Smooth muscle cell (in vitro differentiated cells): Measurements from ENCODE around the gene PMM2. TPM values are rescaled to one million over a fixed set of nuclear protein-coding genes. Genes with fewer than 3 reads are reported as not detected.

Source experiments
- DNase-seq: peaks from one replicate; lab custom pipeline; 2025; ENCODE audit not compliant: unreplicated experiment; lab: John Stamatoyannopoulos, UW
- H2AFZ ChIP-seq: fragments of 200-600 bp; sonication (generic); 2 replicates; pipeline ENCODE4 v1.6.0; 2016; ENCODE audit warnings: antibody characterized with exemption, low read depth, mild to moderate bottlenecking
- H3F3A ChIP-seq: fragments of 200-600 bp; sonication (generic); 2 replicates; pipeline ENCODE4 v1.6.0; 2017; ENCODE audit warnings: antibody characterized with exemption, low read depth
- H3K27ac ChIP-seq: fragments of 200-600 bp; sonication (generic); 2 replicates; pipeline ENCODE4 v1.5.1; 2016; ENCODE audit warnings: low read depth, mild to moderate bottlenecking
- H3K27me3 ChIP-seq: fragments of 200-600 bp; sonication (generic); 2 replicates; pipeline ENCODE4 v1.6.1; 2016; ENCODE audit warnings: low read depth, mild to moderate bottlenecking
- H3K36me3 ChIP-seq: fragments of 200-600 bp; sonication (generic); 2 replicates; pipeline ENCODE4 v1.5.1; 2016; ENCODE audit warnings: low read depth
- H3K4me1 ChIP-seq: fragments of 200-600 bp; sonication (generic); 2 replicates; pipeline ENCODE4 v1.5.1; 2016; ENCODE audit warnings: low read depth
- H3K4me2 ChIP-seq: fragments of 200-600 bp; sonication (generic); 2 replicates; pipeline ENCODE4 v1.6.0; 2016; ENCODE audit warnings: mild to moderate bottlenecking
- H3K4me3 ChIP-seq: fragments of 200-600 bp; sonication (generic); 2 replicates; pipeline ENCODE4 v1.5.1; 2016; ENCODE audit warnings: mild to moderate bottlenecking
- H3K79me2 ChIP-seq: fragments of 200-600 bp; sonication (generic); 2 replicates; pipeline ENCODE4 v1.6.0; 2016; ENCODE audit warnings: low read depth, mild to moderate bottlenecking
- H3K9ac ChIP-seq: fragments of 200-600 bp; sonication (generic); 2 replicates; pipeline ENCODE4 v1.6.0; 2016; ENCODE audit warnings: low read depth
- H3K9me3 ChIP-seq: fragments of 200-600 bp; sonication (generic); replicated peaks from 2 replicates; pipeline ENCODE4 v1.5.1; 2016; ENCODE audit warnings: low read depth
- H4K20me1 ChIP-seq: fragments of 200-600 bp; sonication (generic); 2 replicates; pipeline ENCODE4 v1.6.0; 2016; ENCODE audit warnings: low read depth
- CTCF ChIP-seq: fragments of 200-600 bp; sonication (generic); IDR thresholded peaks from 2 replicates; pipeline ENCODE4 v1.5.1; 2017; ENCODE audit warnings: borderline replicate concordance, mild to moderate bottlenecking, antibody characterized with exemption; ENCODE audit not compliant: insufficient read depth, poor library complexity, severe bottlenecking
- WGBS: methylation state at CpG from one replicate; pipeline ENCODE4 v1.1.7; 2016; ENCODE audit warnings: low lambda C conversion rate; 5-methylcytosine and 5-hydroxymethylcytosine counted together
- polyA plus RNA-seq: library from polyadenylated mRNA; unstranded; fragments of >200 nt; fragmentation: Nextera tagmentation; extraction: Ambion mirVana; gene quantifications from 2 replicates; pipeline ENCODE4 v1.2.1, GENCODE V29; 2016
- total RNA-seq: library from RNA; depleted of rRNA; stranded (reverse); fragments of >200 nt; gene quantifications from 2 replicates; pipeline ENCODE4 v1.2.3, GENCODE V29; 2014

Gene PMM2
- total and polyA plus RNA-seq, 2 experiments from 2014 or later: 31.4 to 33.5 TPM

- TF ChIP-seq CTCF: no peak
- no peak overlapping the region for H2AFZ ChIP-seq
- no peak overlapping the region for H3K4me2 ChIP-seq
- 95% methylated on average over 3 of the region's 3 CpGs for WGBS
- H3K79me2 ChIP-seq: no peaks in the 10 kb centered on the region
- peaks cover 52% of the 10 kb centered on the region for H4K20me1 ChIP-seq
- no peak overlapping the region for H3K4me3 ChIP-seq
- H3K36me3 ChIP-seq: peaks cover 47% of the 10 kb centered on the region
- no peak overlapping the region for H3K9ac ChIP-seq
- H3K27me3 ChIP-seq: no peaks in the 10 kb centered on the region
- no peak overlapping the region for H3K27ac ChIP-seq
- DNase-seq: no peak
- peaks cover 4% of the 10 kb centered on the region for H3F3A ChIP-seq
- H3K9me3 ChIP-seq: no peaks in the 10 kb centered on the region
- H3K4me1 ChIP-seq: no peaks in the 10 kb centered on the region
Measured at GRCh38 chr16:8898660-8899318, 101.2 kb downstream of the PMM2 start.

Other genes with a start within 250 kb of the PMM2 start
- gene TMEM114, start 207.3 kb upstream of the PMM2 start, total RNA-seq: not detected in 2 replicates
- not detected in 2 replicates for gene TMEM114, start 207.3 kb upstream of the PMM2 start, polyA plus RNA-seq
- 19.2 and 21.2 TPM in 2 replicates for gene METTL22, start 176.1 kb upstream of the PMM2 start, total RNA-seq
- 33.0 and 37.4 TPM in 2 replicates for gene METTL22, start 176.1 kb upstream of the PMM2 start, polyA plus RNA-seq
- gene ABAT, start 123.2 kb upstream of the PMM2 start, total RNA-seq: 9.2 and 11.9 TPM in 2 replicates
- 10.6 and 11.3 TPM in 2 replicates for gene ABAT, start 123.2 kb upstream of the PMM2 start, polyA plus RNA-seq
- 1.1 and 1.3 TPM in 2 replicates for gene TMEM186, start 200 bp upstream of the PMM2 start, total RNA-seq
- 9.7 and 10.6 TPM in 2 replicates for gene TMEM186, start 200 bp upstream of the PMM2 start, polyA plus RNA-seq
- 62.6 and 74.1 TPM in 2 replicates for gene CARHSP1, start 71.2 kb downstream of the PMM2 start, total RNA-seq
- 94.0 and 118 TPM in 2 replicates for gene CARHSP1, start 71.2 kb downstream of the PMM2 start, polyA plus RNA-seq
- not detected in 2 replicates for gene LITAFD, start 84.5 kb downstream of the PMM2 start, total RNA-seq
- gene LITAFD, start 84.5 kb downstream of the PMM2 start, polyA plus RNA-seq: 0.37 TPM in 1 of 2 replicates, not detected in the other
- 50.7 and 60.8 TPM in 2 replicates for gene USP7, start 166.1 kb downstream of the PMM2 start, total RNA-seq
- 52.1 and 55.6 TPM in 2 replicates for gene USP7, start 166.1 kb downstream of the PMM2 start, polyA plus RNA-seq